DOHH2 (cell line): Measurements from ENCODE around the gene PCED1B.

ENCODE experiments used
- H3F3A ChIP-seq: fragments of 200-600 bp; sonication (generic), shearing (Covaris generic); 2 replicates; pipeline ENCODE4 v1.6.0; 2016; ENCODE audit warnings: antibody characterized with exemption, mild to moderate bottlenecking; ENCODE audit not compliant: control insufficient read depth, insufficient read depth
- H3K27ac ChIP-seq: fragments of 200-600 bp; sonication (generic); 2 replicates; pipeline ENCODE4 v1.5.1; 2014; ENCODE audit warnings: low read depth, mild to moderate bottlenecking, low read length, moderate library complexity
- H3K27me3 ChIP-seq: fragments of 200-600 bp; sonication (generic); 2 replicates; pipeline ENCODE4 v1.6.1; 2014; ENCODE audit warnings: mild to moderate bottlenecking, low read length, mixed read lengths; ENCODE audit not compliant: control insufficient read depth
- H3K36me3 ChIP-seq: fragments of 200-600 bp; sonication (generic); 2 replicates; pipeline ENCODE4 v1.6.1; 2014; ENCODE audit warnings: mild to moderate bottlenecking, low read length, moderate library complexity, mixed read lengths; ENCODE audit not compliant: control insufficient read depth
- H3K4me1 ChIP-seq: fragments of 200-600 bp; sonication (generic); 2 replicates; pipeline ENCODE4 v1.6.1; 2014; ENCODE audit warnings: mild to moderate bottlenecking, low read length, mixed read lengths; ENCODE audit not compliant: control insufficient read depth
- H3K4me2 ChIP-seq: fragments of 200-600 bp; sonication (generic); 2 replicates; pipeline ENCODE4 v1.6.0; 2014; ENCODE audit warnings: mild to moderate bottlenecking, low read length, moderate library complexity
- H3K4me3 ChIP-seq: fragments of 200-600 bp; sonication (generic); 2 replicates; pipeline ENCODE4 v1.5.1; 2014; ENCODE audit warnings: mild to moderate bottlenecking, low read length, mixed read lengths
- H3K79me2 ChIP-seq: fragments of 200-600 bp; sonication (generic); 2 replicates; pipeline ENCODE4 v1.6.1; 2014; ENCODE audit warnings: mild to moderate bottlenecking, low read length, mixed read lengths; ENCODE audit not compliant: control insufficient read depth
- H3K9me2 ChIP-seq: fragments of 200-600 bp; sonication (generic); replicated peaks from 2 replicates; pipeline ENCODE4 v1.6.1; 2014; ENCODE audit warnings: mild to moderate bottlenecking, low read length, mixed read lengths; ENCODE audit not compliant: control insufficient read depth
- H3K9me3 ChIP-seq: fragments of 200-600 bp; sonication (generic); 2 replicates; pipeline ENCODE4 v1.6.1; 2014; ENCODE audit warnings: antibody characterized with exemption, low read length, mixed read lengths; ENCODE audit not compliant: control insufficient read depth, insufficient read depth
- H4K20me1 ChIP-seq: fragments of 200-600 bp; sonication (generic); 2 replicates; pipeline ENCODE4 v1.6.0; 2014; ENCODE audit warnings: low read depth, mild to moderate bottlenecking, antibody characterized with exemption, low read length, moderate library complexity; ENCODE audit not compliant: control insufficient read depth, insufficient read depth
- CTCF ChIP-seq: fragments of 200-600 bp; sonication (generic); IDR thresholded peaks from one replicate; pipeline ENCODE4 v1.5.1; 2014; ENCODE audit warnings: antibody characterized with exemption, mild to moderate bottlenecking, low read depth, low read length; ENCODE audit not compliant: poor library complexity, severe bottlenecking
- EZH2phosphoT487 ChIP-seq: fragments of 200-600 bp; sonication (generic); IDR thresholded peaks from 2 replicates; pipeline ENCODE4 v1.6.1; 2017; ENCODE audit warnings: borderline replicate concordance, mild to moderate bottlenecking, antibody characterized with exemption, low read length, moderate library complexity, mixed read lengths

The PCED1B gene

GRCh38 chr12:47212701-47213039, 133.2 kb downstream of the PCED1B start:
- Histone ChIP-seq H3K4me2 (no peak overlapping the region), H3K9me3 (no peaks in the 10 kb centered on the region), H3K36me3 (peaks cover 22% of the 10 kb centered on the region), H3K27me3 (no peaks in the 10 kb centered on the region), H3K9me2 (no peaks in the 10 kb centered on the region), H3K27ac (no peak overlapping the region), H3K4me3 (no peak overlapping the region), H3K4me1 (peaks cover 80% of the 10 kb centered on the region), H3K79me2 (peaks cover 29% of the 10 kb centered on the region), H3F3A (peaks cover 33% of the 10 kb centered on the region), H4K20me1 (no peaks in the 10 kb centered on the region)
- TF ChIP-seq CTCF, result no peak
- no peak for TF ChIP-seq EZH2phosphoT487

- peak overlapping the region; percentile 19; the same call in 1 of the 2 replicates for H3K27ac ChIP-seq
- no peaks in the 10 kb centered on the region for H3K27me3 ChIP-seq
- H4K20me1 ChIP-seq, result no peaks in the 10 kb centered on the region
- H3K4me1 ChIP-seq, result peaks cover 80% of the 10 kb centered on the region
- TF ChIP-seq EZH2phosphoT487 (no peak), CTCF (no peak)
- peaks cover 22% of the 10 kb centered on the region for H3K36me3 ChIP-seq
- H3F3A ChIP-seq, result peaks cover 26% of the 10 kb centered on the region
- peak overlapping the region; percentile 77 for H3K4me2 ChIP-seq
- peak overlapping the region; percentile 74 for H3K4me3 ChIP-seq
- peaks cover 29% of the 10 kb centered on the region for H3K79me2 ChIP-seq
- no peaks in the 10 kb centered on the region for H3K9me2 ChIP-seq
- no peaks in the 10 kb centered on the region for H3K9me3 ChIP-seq
Observed at GRCh38 chr12:47213396-47213795, 134.0 kb downstream of the PCED1B start.

- peak overlapping the region; percentile 74 for H3K4me3 ChIP-seq
- H4K20me1 ChIP-seq, result no peaks in the 10 kb centered on the region
- H3K4me2 ChIP-seq, result peak overlapping the region; percentile 77
- H3K79me2 ChIP-seq, result peaks cover 29% of the 10 kb centered on the region
- H3K9me2 ChIP-seq, result no peaks in the 10 kb centered on the region
- TF ChIP-seq EZH2phosphoT487 (no peak), CTCF (no peak)
- peaks cover 26% of the 10 kb centered on the region for H3F3A ChIP-seq
- H3K4me1 ChIP-seq, result peaks cover 78% of the 10 kb centered on the region
- H3K9me3 ChIP-seq, result no peaks in the 10 kb centered on the region
- no peaks in the 10 kb centered on the region for H3K27me3 ChIP-seq
- peak overlapping the region; percentile 19; the same call in 1 of the 2 replicates for H3K27ac ChIP-seq
- H3K36me3 ChIP-seq, result peaks cover 16% of the 10 kb centered on the region
Observed at GRCh38 chr12:47214001-47214619, 134.7 kb downstream of the PCED1B start.
